ENCODE results near the gene HINT1. TPM values are rescaled to one million over a fixed set of nuclear protein-coding genes. Genes with fewer than 3 reads are reported as not detected.

The HINT1 gene
- total and polyA plus RNA-seq, 9 of the 15 experiments (the other 6 are each of a cell fraction or from before 2014, with no cell fraction given), result 296 to 1,027 (median 500) TPM

GRCh38 chr5:131170540-131171275 is 5.7 kb upstream of the HINT1 start, which contains the start of gene LYRM7 (continued):
- TF ChIP-seq MTF1 (CRISPR knock-in tag; IDR thresholded peaks at IDR 0.05; ENCODE audit: borderline replicate concordance) (no peak), SNIP1 (IDR thresholded peaks at IDR 0.05; ENCODE audit: low read depth) (no peak), NUFIP1 (IDR thresholded peaks at IDR 0.05; ENCODE audit: partially characterized antibody) (no peak), PTTG1 (tag; IDR thresholded peaks at IDR 0.05; ENCODE audit: low read depth) (no peak), ZNF175 (CRISPR knock-in tag; IDR thresholded peaks at IDR 0.05; ENCODE audit: low read depth) (no peak), NFE2L1 (tag; IDR thresholded peaks at IDR 0.05; ENCODE audit: borderline replicate concordance, low read depth) (no peak), MAFF (IDR thresholded peaks at IDR 0.05; ENCODE audit: low read length) (peak; percentile 55), YY1 (IDR thresholded peaks at IDR 0.05; ENCODE audit: borderline replicate concordance in 1 of 3, control insufficient read depth in 1 of 3, extremely low read depth in 1 of 3, insufficient read depth in 3 of 3, insufficient read length in 1 of 3, insufficient replicate concordance in 2 of 3, low read depth in 1 of 3, low read length in 2 of 3) (peak; percentile 95 to 99 (median 98)), SIRT6 (IDR thresholded peaks at IDR 0.05; ENCODE audit: low read depth, low read length) (no peak), ZSCAN29 (IDR thresholded peaks at IDR 0.05) (no peak), RFX1 (IDR thresholded peaks at IDR 0.05) (peak; percentile 65), ELF2 (CRISPR knock-in tag; IDR thresholded peaks at IDR 0.05) (no peak), NFIC (IDR thresholded peaks at IDR 0.05) (no peak), NR2C1 (IDR thresholded peaks at IDR 0.05) (peak; percentile 66), NR2C1 (tag; IDR thresholded peaks at IDR 0.05) (peak; percentile 43), KLF13 (tag; IDR thresholded peaks at IDR 0.05; ENCODE audit: borderline replicate concordance, low read depth) (no peak), DPF2 (IDR thresholded peaks at IDR 0.05) (no peak), HDAC8 (tag; IDR thresholded peaks at IDR 0.05) (no peak), POLR2AphosphoS2 (IDR thresholded peaks at IDR 0.05; ENCODE audit: low read length) (peak; percentile 64; the same call in 1 of the 2 replicates), POLR2H (tag; IDR thresholded peaks at IDR 0.05; ENCODE audit: low read depth) (peak; percentile 80), IRF9 (tag; IDR thresholded peaks at IDR 0.05) (no peak), CUX1 (CRISPR knock-in tag; IDR thresholded peaks at IDR 0.05) (no peak), MCM2 (IDR thresholded peaks at IDR 0.05; ENCODE audit: low read depth) (no peak), BRD9 (IDR thresholded peaks at IDR 0.05; ENCODE audit: low read depth, partially characterized antibody) (peak; percentile 19)

All from K562 (cell line).